ENCODE data around the gene TTC23.
A peak's percentile ranks its signal among the peaks of the same experiment; 100 is the strongest.

TTC23 gene, protein sequence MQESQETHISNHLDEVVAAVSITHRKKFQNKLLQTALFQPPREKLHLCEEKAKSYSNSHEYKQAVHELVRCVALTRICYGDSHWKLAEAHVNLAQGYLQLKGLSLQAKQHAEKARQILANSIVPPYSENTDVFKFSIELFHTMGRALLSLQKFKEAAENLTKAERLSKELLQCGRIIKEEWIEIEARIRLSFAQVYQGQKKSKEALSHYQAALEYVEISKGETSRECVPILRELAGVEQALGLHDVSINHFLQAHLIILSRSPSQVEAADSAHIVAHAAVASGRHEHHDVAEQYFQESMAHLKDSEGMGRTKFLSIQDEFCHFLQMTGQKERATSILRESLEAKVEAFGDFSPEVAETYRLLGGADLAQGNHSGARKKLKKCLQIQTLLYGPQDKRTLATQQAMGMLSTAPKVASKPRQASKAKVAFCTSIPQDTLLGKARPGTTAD

DNA sequence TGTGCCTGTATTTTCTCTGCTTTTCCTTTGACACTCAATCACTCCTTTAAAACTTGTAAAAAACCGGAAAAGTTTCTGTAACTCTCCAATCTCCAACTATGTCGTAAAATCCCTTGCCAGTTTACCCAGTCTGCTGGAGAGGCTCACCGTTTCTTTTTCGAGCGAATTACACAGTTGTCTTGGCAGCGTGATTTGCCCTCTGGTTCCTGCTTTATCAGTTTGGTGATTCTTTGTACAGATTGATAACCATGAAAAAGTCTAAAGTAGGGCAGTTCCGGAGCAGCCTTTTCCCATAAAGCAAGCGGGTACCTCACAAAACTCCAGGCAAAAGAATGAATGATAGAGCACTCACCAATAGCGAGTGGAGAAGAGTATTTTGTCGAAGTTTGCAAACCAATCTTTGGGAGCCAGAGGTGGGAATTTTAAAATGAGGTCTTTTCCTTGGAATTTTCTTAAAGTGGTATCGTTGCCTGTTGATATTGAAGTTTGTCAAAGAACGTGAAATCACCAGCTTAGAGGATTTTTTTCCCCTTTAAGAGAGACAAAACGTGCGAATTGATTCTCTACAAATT lies at the start of gene TTC23:
TTC23 (minus strand) TSS at position 312 of the 572 bp plus-strand sequence. CDS start 20,869 bp downstream, outside the sequence.
- DNase-seq: no peak

- DNase-seq: no peak
These were observed 47.0 kb upstream of the TTC23 start for GRCh38 chr15:99296386-99296785.

DNA sequence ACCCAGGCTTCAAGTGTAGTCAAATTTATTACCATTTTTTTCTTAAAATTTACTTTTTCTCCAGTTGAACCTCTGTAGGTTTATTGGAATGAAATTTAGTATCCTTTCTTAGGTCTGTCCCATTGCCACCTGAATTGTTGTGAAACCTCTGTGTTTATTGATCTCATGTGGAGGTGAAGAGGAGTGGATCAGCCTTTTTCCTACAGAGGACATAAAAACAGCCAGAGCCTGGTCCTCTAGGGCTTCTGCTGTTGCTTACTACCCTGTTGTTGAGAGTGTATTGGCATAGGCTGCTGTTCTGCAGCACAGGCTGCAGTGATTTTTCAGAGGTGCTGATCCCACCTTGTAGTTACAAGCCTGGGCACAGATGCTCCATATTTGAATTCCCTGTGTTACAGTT lies 46.5 kb upstream of the TTC23 start:
- DNase-seq: no peak

GRCh38 chr15:99291643-99292042 lies 42.3 kb upstream of the TTC23 start:
- DNase-seq: no peak

- DNase-seq: no peak
These were observed 34.3 kb upstream of the TTC23 start for GRCh38 chr15:99283717-99284116.

GRCh38 chr15:99282586-99282985 lies 33.2 kb upstream of the TTC23 start:
- DNase-seq: no peak

- DNase-seq: no peak
These were observed 32.7 kb upstream of the TTC23 start for GRCh38 chr15:99282121-99282520.

DNA sequence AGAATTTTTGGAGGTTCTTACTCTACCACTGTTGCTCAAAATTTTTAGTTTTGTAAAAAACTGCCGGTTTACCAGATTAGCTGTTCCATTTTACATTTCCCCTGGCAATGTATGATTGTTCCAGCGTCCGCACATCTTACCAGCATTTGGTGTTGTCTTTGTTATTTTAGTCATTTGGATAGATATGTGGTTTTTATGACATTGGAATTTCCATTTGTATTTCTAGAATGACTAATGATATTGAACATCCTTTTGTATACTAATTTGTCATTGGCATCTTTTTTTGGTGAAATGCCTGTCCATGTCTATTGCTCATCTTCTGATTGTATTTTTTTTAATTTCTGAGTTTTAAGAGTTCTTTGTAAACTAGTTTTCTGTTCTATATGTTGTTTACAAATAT lies 30.4 kb upstream of the TTC23 start:
- DNase-seq: no peak

DNA sequence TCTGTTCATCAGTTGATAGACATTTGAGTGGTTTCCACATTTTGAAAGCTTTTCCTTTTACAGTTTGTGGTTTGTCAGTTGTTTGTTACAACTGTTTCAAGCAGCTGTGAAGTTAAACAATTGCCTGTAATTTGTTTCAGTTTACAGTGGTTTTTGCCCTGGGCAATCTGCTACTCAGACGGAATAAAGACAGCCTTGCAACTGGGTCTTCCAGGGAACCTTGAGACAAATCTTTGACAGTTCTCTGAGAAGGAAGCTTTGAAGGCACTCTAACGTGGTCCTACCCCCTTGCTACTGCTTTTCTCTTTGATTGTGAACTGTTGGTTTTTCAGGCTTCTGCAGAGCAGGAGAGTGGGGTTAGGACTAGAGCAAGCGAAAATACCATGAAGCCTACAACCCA lies 29.9 kb upstream of the TTC23 start:
- no peak for DNase-seq

- peak; percentile 27 for DNase-seq
These were observed 26.2 kb upstream of the TTC23 start for GRCh38 chr15:99275525-99276128.

- DNase-seq: no peak
These were observed 25.7 kb upstream of the TTC23 start for GRCh38 chr15:99275061-99275460.

GRCh38 chr15:99273801-99274200 lies 24.4 kb upstream of the TTC23 start:
- DNase-seq: peak; percentile 15

- DNase-seq: peak; percentile 30
These were observed 19.1 kb upstream of the TTC23 start for GRCh38 chr15:99268431-99268830.

GRCh38 chr15:99267957-99268356 lies 18.6 kb upstream of the TTC23 start:
- no peak for DNase-seq

DNA sequence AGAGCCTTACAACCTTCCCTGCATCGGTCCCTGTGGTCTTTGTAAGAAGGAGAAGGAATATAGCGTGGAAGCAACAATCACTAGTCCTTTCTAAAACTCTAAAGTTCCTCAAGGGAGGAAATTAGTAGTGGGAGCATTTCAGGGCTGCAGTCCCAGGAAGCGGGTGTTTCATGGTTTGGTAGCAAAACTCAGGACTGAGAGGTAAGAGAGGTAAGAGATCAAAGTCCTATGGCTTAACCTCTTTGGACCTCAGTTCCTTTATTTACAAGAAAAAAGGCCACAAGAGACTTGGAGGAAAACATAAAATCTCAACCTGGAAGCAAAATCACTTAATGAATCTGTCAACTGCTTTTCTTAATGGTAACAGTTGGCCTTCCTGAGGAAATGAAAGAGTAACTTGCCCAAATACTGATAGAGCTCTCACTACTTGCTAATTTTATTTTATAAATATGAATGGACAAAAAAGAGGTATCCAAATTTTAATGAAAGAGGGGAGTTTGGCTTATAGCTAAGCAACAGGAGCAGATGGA lies 16.2 kb upstream of the TTC23 start:
- DNase-seq: no peak

DNA sequence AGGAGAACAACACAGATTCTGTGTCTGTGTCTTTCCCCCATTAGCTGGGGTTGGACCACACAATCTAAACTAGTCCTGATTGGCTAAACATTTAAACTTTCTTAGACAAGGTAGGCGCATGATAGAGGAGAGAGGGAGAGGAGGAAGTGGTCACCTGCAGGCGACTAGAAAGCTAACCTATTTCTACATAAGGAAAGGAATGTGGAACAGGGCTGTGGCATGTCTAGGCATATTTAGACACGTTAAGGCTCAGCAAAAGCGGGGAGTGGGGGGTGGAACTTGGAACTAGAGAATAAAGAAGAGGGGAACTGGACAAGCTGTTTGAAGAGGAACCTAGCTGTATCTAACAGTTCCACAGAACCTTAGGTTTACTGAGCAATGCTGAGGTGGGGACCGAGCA lies 14.7 kb upstream of the TTC23 start:
- peak; percentile 21 for DNase-seq

DNA sequence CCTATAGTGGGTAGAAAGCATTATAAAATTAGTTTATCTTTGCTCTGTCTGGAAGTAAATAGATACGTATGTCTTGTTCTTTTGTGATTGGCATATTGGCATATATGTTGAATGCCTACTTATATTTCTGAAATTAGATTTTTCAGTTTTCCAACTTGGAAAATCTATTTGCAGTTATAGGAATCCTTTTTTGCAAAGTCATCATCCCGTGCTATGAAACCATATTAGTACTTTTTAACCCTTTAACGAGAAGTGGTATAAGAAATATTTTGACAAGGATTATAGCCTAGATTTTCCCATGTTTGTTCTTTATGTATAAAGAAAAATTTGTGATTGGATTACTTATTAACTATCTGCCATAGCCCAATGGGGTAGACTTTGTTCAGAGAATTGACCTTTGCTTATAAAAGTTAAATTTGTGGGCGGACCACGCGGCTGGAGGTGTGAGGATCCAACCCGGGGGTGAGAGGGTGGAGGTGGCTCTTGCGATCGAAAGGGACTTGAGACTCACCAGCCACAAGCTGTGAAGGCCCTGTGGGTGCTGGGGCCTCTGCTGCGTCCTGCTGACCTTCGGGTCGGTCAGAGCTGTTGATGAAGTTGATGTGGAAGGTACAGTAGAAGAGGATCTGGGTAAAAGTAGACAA lies 7.8 kb upstream of the TTC23 start:
- DNase-seq: no peak

DNA sequence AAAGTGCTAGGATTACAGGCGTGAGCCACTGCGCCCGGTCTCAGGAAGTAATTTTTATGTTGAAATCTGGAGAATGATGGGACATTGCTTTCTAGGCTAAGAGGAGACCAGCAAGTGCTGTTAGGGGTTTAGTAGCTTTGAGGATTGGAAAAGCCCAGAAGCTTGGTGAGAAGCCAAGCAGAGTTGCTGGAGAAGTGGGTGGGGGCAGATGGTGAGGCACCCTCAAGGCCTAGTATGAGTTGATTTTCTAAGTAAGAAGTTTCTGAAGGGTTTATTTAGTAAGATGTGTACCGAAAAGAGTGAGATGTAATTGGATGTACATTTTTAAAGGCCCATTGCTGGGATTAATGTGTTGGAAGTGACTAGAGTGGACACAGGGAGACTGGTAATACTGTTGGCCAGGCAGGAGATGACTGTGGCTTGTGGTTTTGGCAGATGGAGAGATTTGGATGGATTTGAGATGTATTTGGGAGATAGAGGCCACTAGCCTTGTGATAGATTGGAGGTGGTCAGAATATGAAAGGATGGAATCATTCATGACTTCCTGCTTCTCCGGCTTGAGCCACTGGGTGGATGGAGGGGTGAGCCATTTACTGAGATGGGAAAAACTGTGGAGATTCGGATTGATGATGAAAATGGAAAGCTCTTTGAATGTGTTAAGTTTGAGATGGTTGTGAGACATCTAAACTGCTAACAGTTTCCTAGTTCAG lies 4.2 kb upstream of the TTC23 start:
- no peak for DNase-seq

GRCh38 chr15:99252326-99252725 lies 2.9 kb upstream of the TTC23 start:
- DNase-seq: peak; percentile 23

DNA sequence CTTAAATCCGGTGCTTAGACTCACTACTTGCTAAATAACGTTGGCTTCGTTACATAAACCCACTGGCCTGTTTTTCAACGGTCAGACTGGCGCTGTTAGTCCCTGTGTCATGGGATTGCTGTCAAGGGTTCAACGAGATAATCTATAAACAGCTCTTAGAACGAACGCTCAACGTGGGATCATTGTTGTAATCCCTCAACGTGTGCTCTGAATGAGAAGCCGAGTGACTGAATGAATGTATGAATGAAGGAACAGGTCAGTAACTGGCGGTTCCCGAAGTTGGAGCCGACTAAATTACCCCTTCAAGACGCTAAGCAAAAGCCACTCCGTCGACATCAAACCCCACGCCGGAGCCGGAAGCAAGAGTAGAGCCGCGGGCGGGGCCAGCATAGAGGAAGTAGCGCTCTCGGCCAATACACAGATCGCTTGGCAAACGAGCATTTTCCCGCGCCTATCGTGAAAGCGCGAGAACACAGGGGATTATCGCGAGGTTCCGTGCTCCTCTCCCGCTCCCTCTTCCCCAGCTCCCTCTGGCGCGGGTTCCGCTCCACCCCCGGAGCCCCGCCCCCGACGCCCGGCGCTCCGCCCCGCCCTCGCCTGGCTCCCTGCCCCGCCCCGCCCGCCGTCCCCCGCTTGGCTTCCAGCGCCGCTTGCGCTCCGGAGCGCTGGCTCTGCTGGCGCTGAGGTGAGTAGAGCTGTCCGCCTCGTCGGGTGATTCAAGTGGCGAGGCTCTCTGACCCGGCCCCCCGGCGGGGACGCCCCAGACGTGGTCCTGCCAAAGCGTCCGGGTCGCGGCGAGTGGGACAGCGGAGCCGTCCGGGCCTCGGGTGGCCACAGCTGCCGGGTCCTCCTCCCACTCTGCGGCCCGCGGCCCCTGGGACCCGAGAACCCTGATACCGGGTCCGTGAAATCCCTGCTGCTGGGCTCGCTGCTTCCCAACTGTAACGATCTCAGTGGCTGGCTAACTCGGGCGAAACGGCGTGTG lies 1.8 kb upstream of the TTC23 start, which contains the start of gene LRRC28:
LRRC28 (plus strand) TSS at position 625 of the 985 bp plus-strand sequence. CDS start 4,477 bp downstream, outside the sequence.
- DNase-seq: peak; percentile 99

DNA sequence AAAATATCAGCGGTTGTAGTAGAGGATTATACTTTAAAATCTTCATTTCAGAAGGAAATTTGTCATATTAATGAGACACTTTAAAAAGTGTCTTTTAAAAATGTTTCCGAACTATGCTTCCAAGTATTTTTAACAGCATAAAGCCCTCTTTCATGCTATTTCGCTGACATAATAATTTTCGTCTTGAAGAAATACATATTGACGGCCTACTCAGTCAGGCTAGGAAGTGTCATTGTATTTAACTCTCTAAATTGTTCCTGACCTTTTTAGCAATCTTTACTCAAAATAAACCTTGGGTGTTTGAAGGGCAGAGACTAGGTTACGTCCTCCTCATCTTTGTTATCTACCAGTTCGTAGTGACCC lies 1.1 kb upstream of the TTC23 start:
- DNase-seq: no peak

All from NCI-H69 (cell line).